ENCODE measurements around the gene TBCCD1. TPM values are rescaled to one million over a fixed set of nuclear protein-coding genes. Genes with fewer than 3 reads are reported as not detected.

Gene TBCCD1
- total RNA-seq, 1 experiment from 2014 or later: 7.4 TPM

GRCh38 chr3:186515125-186515524 lies 52.0 kb downstream of the TBCCD1 start:
- H3K27me3 ChIP-seq (ENCODE audit: insufficient read depth, low read length): no peaks in the 10 kb centered on the region
- no peak overlapping the region for H3K18ac ChIP-seq (ENCODE audit: insufficient read length, low read depth, low read length)
- H2BK20ac ChIP-seq (ENCODE audit: low read depth, low read length, poor library complexity, severe bottlenecking): no peak overlapping the region
- no peaks in the 10 kb centered on the region for H3K4me1 ChIP-seq (ENCODE audit: insufficient read depth, low read length)
- H3K4me2 ChIP-seq (ENCODE audit: insufficient read depth, insufficient read length, low read length): no peak overlapping the region
- no peaks in the 10 kb centered on the region for H3K9me3 ChIP-seq (ENCODE audit: control insufficient read depth, low read depth, low read length)
- no peak overlapping the region for H3K23ac ChIP-seq (ENCODE audit: insufficient read length, low read depth, low read length)
- no peaks in the 10 kb centered on the region for H3K79me1 ChIP-seq (ENCODE audit: insufficient read depth, low read depth, low read length, poor library complexity, severe bottlenecking)
- WGBS (ENCODE audit: extremely low coverage, insufficient read length, low lambda C conversion rate): no CpG with 5 or more reads among the region's 4 CpGs
- no peaks in the 10 kb centered on the region for H4K20me1 ChIP-seq (ENCODE audit: control insufficient read depth, insufficient read depth, insufficient read length)
- no peaks in the 10 kb centered on the region for H3K36me3 Mint-ChIP-seq (ENCODE audit: insufficient read depth in 1 of 3, low read depth in 3 of 3)
- no peak overlapping the region for H2AK5ac ChIP-seq (ENCODE audit: insufficient read length, low read length)
- no peak overlapping the region for H2BK12ac ChIP-seq (ENCODE audit: insufficient read length, low read depth, low read length)
- H3T11ph ChIP-seq (ENCODE audit: low read length): no peak overlapping the region
- H3K56ac ChIP-seq (ENCODE audit: insufficient read length, low read depth, low read length): no peak overlapping the region
- no peak overlapping the region for H3K9ac ChIP-seq (ENCODE audit: extremely low read depth, insufficient read length, low read length)
- TF ChIP-seq CTCF (conservative IDR thresholded peaks at IDR 0.05): no peak
- H4K91ac ChIP-seq (ENCODE audit: insufficient read length, low read depth, low read length): no peak overlapping the region
- H3K9me3 Mint-ChIP-seq: no peaks in the 10 kb centered on the region
- no peak overlapping the region for H3K4me3 Mint-ChIP-seq
- peaks cover 12 to 13% of the 10 kb centered on the region in 2 experiments for H3K4me1 Mint-ChIP-seq
- H3K27ac Mint-ChIP-seq: no peak overlapping the region
- no peak overlapping the region for H2BK15ac ChIP-seq (ENCODE audit: low read depth, low read length)
- no peak overlapping the region for H2BK5ac ChIP-seq (ENCODE audit: insufficient read length, low read length)
- no peak overlapping the region for H2AFZ ChIP-seq (ENCODE audit: low read length)
- H4K5ac ChIP-seq (ENCODE audit: insufficient read length, low read depth, low read length): no peak overlapping the region
- H3K14ac ChIP-seq (ENCODE audit: insufficient read depth, low read length): no peak overlapping the region
- DNase-seq: no peak
- no peaks in the 10 kb centered on the region; the same call in 1 of the 2 replicates for H3K79me2 ChIP-seq (ENCODE audit: insufficient read depth, low read length)
- peaks cover 17% of the 10 kb centered on the region for H3K27me3 Mint-ChIP-seq (ENCODE audit: low read depth)
- no peak overlapping the region for H3K27ac ChIP-seq (ENCODE audit: insufficient read length, low read depth, low read length)
- H3K23me2 ChIP-seq (ENCODE audit: insufficient read length, low read depth, low read length, poor library complexity, severe bottlenecking): no peaks in the 10 kb centered on the region
- no peak overlapping the region for H3K4ac ChIP-seq (ENCODE audit: low read depth, low read length)
- no peak overlapping the region for H2BK120ac ChIP-seq (ENCODE audit: low read depth, low read length, poor library complexity, severe bottlenecking)
- H4K8ac ChIP-seq (replicated peaks; ENCODE audit: insufficient read length, low read depth, low read length): no peak overlapping the region

Measured in H9 (cell line).